Mammary epithelial cell (primary cell): Measurements from ENCODE around the gene OR11L1.

Experiments used
- CTCF ChIP-seq, 2 donors: IDR thresholded peaks in 1 of 2; conservative IDR thresholded peaks in 1 of 2; 2 replicates each; pipeline ENCODE4 v1.5.1; 2011 to 2012; ENCODE audit warnings: inconsistent platforms in 2 of 2, low read length in 2 of 2, mild to moderate bottlenecking in 2 of 2, control low read depth in 1 of 2, low read depth in 1 of 2; ENCODE audit not compliant: insufficient read depth in 1 of 2; ENCODE audit errors: extremely low read depth in 1 of 2
- EZH2 ChIP-seq: IDR thresholded peaks from 2 replicates; pipeline ENCODE4 v1.6.1; 2012; ENCODE audit warnings: low read length, inconsistent platforms, borderline replicate concordance

GRCh38 chr1:247883346-247883745, 41.6 kb upstream of the OR11L1 start:
- TF ChIP-seq CTCF (conservative IDR thresholded peaks at IDR 0.05 in 1 of 2, IDR thresholded peaks at IDR 0.05 in 1 of 2; ENCODE audit: extremely low read depth in 1 of 2, insufficient read depth in 1 of 2, low read depth in 1 of 2, low read length in 2 of 2) (no peak), EZH2 (no peak)
